Measurements from ENCODE around the gene CD9.
A peak's percentile ranks its signal among the peaks of the same experiment; 100 is the strongest.

The CD9 gene

GRCh38 chr12:6222078-6222654, 22.0 kb downstream of the CD9 start:
- DNase-seq = no peak

GRCh38 chr12:6223545-6223944, 23.3 kb downstream of the CD9 start:
- no peak for DNase-seq

GRCh38 chr12:6224550-6224949, 24.4 kb downstream of the CD9 start:
- no peak for DNase-seq

GRCh38 chr12:6225630-6226001, 25.4 kb downstream of the CD9 start:
- no peak for DNase-seq

- DNase-seq = no peak
These were observed 25.9 kb downstream of the CD9 start for GRCh38 chr12:6226002-6226678.

GRCh38 chr12:6226679-6227051, 26.5 kb downstream of the CD9 start:
- DNase-seq = no peak

GRCh38 chr12:6228535-6229223, 28.5 kb downstream of the CD9 start:
- no peak for DNase-seq

GRCh38 chr12:6229224-6230218, 29.3 kb downstream of the CD9 start:
- DNase-seq = no peak

GRCh38 chr12:6230321-6231110, 30.3 kb downstream of the CD9 start:
- DNase-seq = peak; percentile 62

- no peak for DNase-seq
These were observed 31.4 kb downstream of the CD9 start for GRCh38 chr12:6231359-6232268.

GRCh38 chr12:6233121-6233971, 33.1 kb downstream of the CD9 start:
- DNase-seq = no peak

- no peak for DNase-seq
These were observed 34.0 kb downstream of the CD9 start for GRCh38 chr12:6234214-6234613.

GRCh38 chr12:6234906-6235305, 34.7 kb downstream of the CD9 start:
- DNase-seq = no peak

- DNase-seq = no peak
These were observed 35.3 kb downstream of the CD9 start for GRCh38 chr12:6235499-6235898.

GRCh38 chr12:6235906-6236640, 35.9 kb downstream of the CD9 start:
- DNase-seq = no peak

GRCh38 chr12:6236641-6236940, 36.4 kb downstream of the CD9 start:
- no peak for DNase-seq

- DNase-seq = no peak
These were observed 37.6 kb downstream of the CD9 start for GRCh38 chr12:6237830-6238229.

GRCh38 chr12:6238875-6239274, 38.7 kb downstream of the CD9 start:
- DNase-seq = no peak

- DNase-seq = no peak
These were observed 41.3 kb downstream of the CD9 start for GRCh38 chr12:6241495-6241894.

- DNase-seq = no peak
These were observed 49.4 kb downstream of the CD9 start for GRCh38 chr12:6249580-6249979.

Measured in activated CD8-positive, alpha-beta memory T cell treated with anti-CD3 and anti-CD28 coated beads, Interleukin-2, amount 50 U/mL, for 4 hours (primary cell).